GM18502 (cell line): ENCODE data around the gene CTH.
A peak's percentile ranks its signal among the peaks of the same experiment; 100 is the strongest.
"Not testable (repeated sequence)": the region's sequence is repeated elsewhere in the genome, so short reads cannot be mapped to it uniquely, and the experiment has no call there.

Source experiments
- ATAC-seq: cut with Tn5 transposase; IDR thresholded peaks from one replicate; pipeline ENCODE4 v1.9.1; 2021; ENCODE audit warnings: mild to moderate bottlenecking; ENCODE audit not compliant: unreplicated experiment, poor library complexity

CTH gene

GRCh38 chr1:70449049-70449448 lies 38.0 kb downstream of the CTH start:
- no peak for ATAC-seq

GRCh38 chr1:70452164-70452939 lies 41.3 kb downstream of the CTH start:
- not testable (repeated sequence) for ATAC-seq

- no peak for ATAC-seq
Observed at GRCh38 chr1:70455291-70455690, 44.2 kb downstream of the CTH start.

GRCh38 chr1:70458131-70458530 lies 47.1 kb downstream of the CTH start:
- ATAC-seq: no peak

- ATAC-seq: no peak
Observed at GRCh38 chr1:70459496-70460225, 48.6 kb downstream of the CTH start.

- not testable (repeated sequence) for ATAC-seq
Observed at GRCh38 chr1:70460740-70461713, 50.0 kb downstream of the CTH start.

GRCh38 chr1:70462611-70463010 lies 51.5 kb downstream of the CTH start:
- no peak for ATAC-seq

- no peak for ATAC-seq
Observed at GRCh38 chr1:70465911-70466310, 54.8 kb downstream of the CTH start.

- no peak for ATAC-seq
Observed at GRCh38 chr1:70467531-70467930, 56.5 kb downstream of the CTH start.

GRCh38 chr1:70468180-70468579 lies 57.1 kb downstream of the CTH start:
- ATAC-seq: no peak

GRCh38 chr1:70469184-70469583 lies 58.1 kb downstream of the CTH start:
- ATAC-seq: not testable (repeated sequence)

- ATAC-seq: no peak
Observed at GRCh38 chr1:70475023-70475422, 64.0 kb downstream of the CTH start.

- ATAC-seq: no peak
Observed at GRCh38 chr1:70477090-70477489, 66.0 kb downstream of the CTH start.

- not testable (repeated sequence) for ATAC-seq
Observed at GRCh38 chr1:70477905-70478304, 66.8 kb downstream of the CTH start.

GRCh38 chr1:70483342-70483741 lies 72.3 kb downstream of the CTH start:
- no peak for ATAC-seq

- no peak for ATAC-seq
Observed at GRCh38 chr1:70485624-70486023, 74.6 kb downstream of the CTH start.

- no peak for ATAC-seq
Observed at GRCh38 chr1:70486676-70487458, 75.8 kb downstream of the CTH start.

- peak; percentile 7 for ATAC-seq
Observed at GRCh38 chr1:70487459-70487815, 76.4 kb downstream of the CTH start.

- peak; percentile 86 for ATAC-seq
Observed at GRCh38 chr1:70487910-70488665, 77.0 kb downstream of the CTH start.
